NOMO-1 (cell line): ENCODE data around the gene HNRNPM.

ENCODE experiments used
- DNase-seq, 2 experiments: peaks; one replicate each; lab custom pipeline; 2025; ENCODE audit not compliant: unreplicated experiment in 2 of 2; lab: John Stamatoyannopoulos, UW

Gene HNRNPM

GRCh38 chr19:8537099-8537498 is 92.3 kb downstream of the HNRNPM start:
- DNase-seq, result no peak
